Upper lobe of left lung (tissue), 6 donors: ENCODE results near the gene ATP5PO. TPM values are rescaled to one million over a fixed set of nuclear protein-coding genes. Genes with fewer than 3 reads are reported as not detected.

Experiments used
- ATAC-seq, 2 donors: fragments of 200-7000 bp; cut with Tn5 transposase; one replicate each; pipeline ENCODE4 v1.9.1; 2022; ENCODE audit warnings: mild to moderate bottlenecking in 2 of 2, moderate library complexity in 2 of 2; ENCODE audit not compliant: low FRiP score in 2 of 2
- DNase-seq, 2 donors: peaks; one replicate each; pipeline ENCODE4 v3.0.0-alpha.2; 2019 to 2020
- H3K27ac ChIP-seq, 4 donors: fragments of 200-600 bp; sonication (generic); one replicate each; pipeline ENCODE4 v1.5.1; 2016 to 2019
- H3K27me3 ChIP-seq, 4 donors: fragments of 200-600 bp; sonication (generic); one replicate each; pipeline ENCODE4 v1.5.1; 2017 to 2019
- H3K36me3 ChIP-seq, 4 donors: fragments of 200-600 bp; sonication (generic); one replicate each; pipeline ENCODE4 v1.5.1; 2016 to 2019
- H3K4me1 ChIP-seq, 4 donors: fragments of 200-600 bp; sonication (generic); one replicate each; pipeline ENCODE4 v1.5.1; 2018 to 2019
- H3K4me3 ChIP-seq, 4 donors: fragments of 200-600 bp; sonication (generic); one replicate each; pipeline ENCODE4 v1.5.1; 2017 to 2019; ENCODE audit warnings: mild to moderate bottlenecking in 2 of 4, moderate library complexity in 1 of 4
- H3K9me3 ChIP-seq, 4 donors: fragments of 200-600 bp; sonication (generic); one replicate each; pipeline ENCODE4 v1.5.1; 2018 to 2019
- EP300 ChIP-seq, 4 donors: sonication (generic); formaldehyde crosslinking; IDR thresholded peaks; one replicate each; pipeline ENCODE4 v1.5.1; 2017; ENCODE audit warnings: antibody characterized with exemption in 4 of 4, control low read depth in 2 of 4
- POLR2A ChIP-seq, 4 donors: fragments of 450-650 bp; IDR thresholded peaks; one replicate each; pipeline ENCODE4 v1.5.1; 2016 to 2017; ENCODE audit warnings: antibody characterized with exemption in 4 of 4, mild to moderate bottlenecking in 2 of 4
- POLR2AphosphoS5 ChIP-seq, 2 donors: sonication (generic); formaldehyde crosslinking; IDR thresholded peaks; one replicate each; pipeline ENCODE4 v1.5.1; 2017; ENCODE audit warnings: antibody characterized with exemption in 2 of 2
- WGBS, 2 donors: methylation state at CpG; one replicate each; pipeline ENCODE4 v1.1.5; 2017 to 2018; 5-methylcytosine and 5-hydroxymethylcytosine counted together
- total RNA-seq, 6 donors: library from RNA; depleted of rRNA in 4 of 6; stranded (reverse); fragments of >200 nt in 4 of 6; gene quantifications; one replicate each; pipeline versions ENCODE4 v1.1.0 to v1.2.1, GENCODE V29; 2016 to 2021
- TF ChIP-seq, protein P1 (sequence below), 6 experiments: fragments of 450-650 bp in 4 of 6; fragments of 200-600 bp in 2 of 6; sonication (generic) in 2 of 6; IDR thresholded peaks; one replicate each; pipeline ENCODE4 v1.5.1; 2016 to 2019; ENCODE audit warnings: antibody characterized with exemption in 6 of 6
- donor health status: DM: no; HTN: no; CAD: no; lungs with moderate emphysema.
- donor health status: DM: no; HTN: yes; CAD: no; lungs with severe emphysema.

ATP5PO gene
- total RNA-seq, 6 donors from 2014 or later, result 37.7 to 131 (median 102) TPM

DNA sequence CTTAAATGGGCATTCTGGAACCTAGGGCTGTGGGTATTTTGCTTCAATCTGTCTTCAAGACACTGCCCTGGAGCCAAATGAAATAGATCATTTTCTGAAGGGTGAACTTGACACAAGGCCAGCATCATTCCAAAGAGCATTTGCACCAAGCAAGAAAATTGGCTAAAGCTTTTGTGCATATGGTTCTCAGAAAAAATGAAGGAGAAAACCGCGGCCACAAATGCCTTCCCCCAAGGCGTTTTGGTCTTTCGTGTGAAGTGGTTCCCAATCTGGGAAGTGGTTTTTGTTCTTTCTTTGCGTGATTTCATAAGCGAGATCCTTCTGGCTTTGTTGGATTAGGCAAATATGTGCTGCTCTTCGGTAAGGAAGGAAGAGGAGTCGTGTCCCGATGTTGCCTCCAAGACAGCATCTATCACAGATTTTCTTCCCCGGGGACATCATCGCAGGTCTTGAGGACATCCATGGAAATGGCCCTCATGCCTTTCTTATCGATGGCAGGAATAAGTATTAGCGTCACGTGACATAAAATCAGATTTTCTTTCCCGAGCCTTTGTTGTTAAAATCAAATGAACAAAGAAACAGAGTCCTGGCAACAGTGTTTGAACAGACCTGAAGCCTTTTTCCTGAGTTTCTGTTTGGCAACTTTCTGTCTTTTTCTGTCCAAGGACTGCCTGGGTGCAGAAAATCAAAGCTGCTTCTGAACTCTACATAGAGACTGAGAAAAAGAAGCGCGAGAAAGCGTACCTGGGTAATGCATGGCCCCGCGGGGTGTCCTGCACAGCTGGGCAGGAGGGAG lies 31.0 kb downstream of the ATP5PO start:
- WGBS, 2 donors, result 79% methylated on average over 20 of the region's 20 CpGs
- Histone ChIP-seq H3K9me3 (no peaks in the 10 kb centered on the region), H3K27ac (no peak overlapping the region), H3K4me1 (no peaks in the 10 kb centered on the region), H3K27me3 (no peaks in the 10 kb centered on the region), H3K4me3 (no peak overlapping the region), H3K36me3 (no peaks in the 10 kb centered on the region)
- DNase-seq (no peak), ATAC-seq (peak in 1 of 2 donors; percentile 39)
- TF ChIP-seq, protein P1, sequence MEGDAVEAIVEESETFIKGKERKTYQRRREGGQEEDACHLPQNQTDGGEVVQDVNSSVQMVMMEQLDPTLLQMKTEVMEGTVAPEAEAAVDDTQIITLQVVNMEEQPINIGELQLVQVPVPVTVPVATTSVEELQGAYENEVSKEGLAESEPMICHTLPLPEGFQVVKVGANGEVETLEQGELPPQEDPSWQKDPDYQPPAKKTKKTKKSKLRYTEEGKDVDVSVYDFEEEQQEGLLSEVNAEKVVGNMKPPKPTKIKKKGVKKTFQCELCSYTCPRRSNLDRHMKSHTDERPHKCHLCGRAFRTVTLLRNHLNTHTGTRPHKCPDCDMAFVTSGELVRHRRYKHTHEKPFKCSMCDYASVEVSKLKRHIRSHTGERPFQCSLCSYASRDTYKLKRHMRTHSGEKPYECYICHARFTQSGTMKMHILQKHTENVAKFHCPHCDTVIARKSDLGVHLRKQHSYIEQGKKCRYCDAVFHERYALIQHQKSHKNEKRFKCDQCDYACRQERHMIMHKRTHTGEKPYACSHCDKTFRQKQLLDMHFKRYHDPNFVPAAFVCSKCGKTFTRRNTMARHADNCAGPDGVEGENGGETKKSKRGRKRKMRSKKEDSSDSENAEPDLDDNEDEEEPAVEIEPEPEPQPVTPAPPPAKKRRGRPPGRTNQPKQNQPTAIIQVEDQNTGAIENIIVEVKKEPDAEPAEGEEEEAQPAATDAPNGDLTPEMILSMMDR (IDR thresholded peaks at IDR 0.05), result no peak
- TF ChIP-seq POLR2AphosphoS5 (IDR thresholded peaks at IDR 0.05), result no peak
- no peak for TF ChIP-seq EP300 (IDR thresholded peaks at IDR 0.05)
- TF ChIP-seq POLR2A (IDR thresholded peaks at IDR 0.05), result no peak

DNA sequence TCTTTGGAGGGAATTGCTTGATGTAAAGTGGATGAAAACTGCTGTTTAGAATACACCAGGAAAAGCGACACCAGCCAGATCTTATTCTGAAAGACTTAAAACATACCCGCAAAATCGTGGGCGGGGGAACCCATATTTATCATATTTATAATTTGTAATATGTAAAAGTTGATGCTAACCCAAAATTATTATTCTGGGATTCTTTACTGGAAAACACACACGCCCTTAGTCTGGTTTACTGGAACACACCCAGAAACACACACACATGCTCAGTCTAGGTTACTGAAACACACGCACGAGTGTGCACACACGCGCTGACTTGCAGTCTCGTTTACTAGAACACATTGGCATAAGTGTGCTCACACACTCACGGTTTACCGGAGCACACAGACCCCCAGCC lies 32.5 kb downstream of the ATP5PO start:
- Histone ChIP-seq H3K27me3 (no peaks in the 10 kb centered on the region), H3K4me1 (no peaks in the 10 kb centered on the region), H3K27ac (no peak overlapping the region), H3K36me3 (no peaks in the 10 kb centered on the region), H3K4me3 (no peak overlapping the region), H3K9me3 (no peaks in the 10 kb centered on the region)
- DNase-seq, result no peak
- no peak for ATAC-seq
- TF ChIP-seq EP300 (IDR thresholded peaks at IDR 0.05), result no peak
- TF ChIP-seq POLR2AphosphoS5 (IDR thresholded peaks at IDR 0.05), result no peak
- TF ChIP-seq, protein P1 (IDR thresholded peaks at IDR 0.05), result no peak
- TF ChIP-seq POLR2A (IDR thresholded peaks at IDR 0.05), result no peak
- WGBS, 2 donors, result 91 to 92% methylated on average over 12 of the region's 12 CpGs

DNA sequence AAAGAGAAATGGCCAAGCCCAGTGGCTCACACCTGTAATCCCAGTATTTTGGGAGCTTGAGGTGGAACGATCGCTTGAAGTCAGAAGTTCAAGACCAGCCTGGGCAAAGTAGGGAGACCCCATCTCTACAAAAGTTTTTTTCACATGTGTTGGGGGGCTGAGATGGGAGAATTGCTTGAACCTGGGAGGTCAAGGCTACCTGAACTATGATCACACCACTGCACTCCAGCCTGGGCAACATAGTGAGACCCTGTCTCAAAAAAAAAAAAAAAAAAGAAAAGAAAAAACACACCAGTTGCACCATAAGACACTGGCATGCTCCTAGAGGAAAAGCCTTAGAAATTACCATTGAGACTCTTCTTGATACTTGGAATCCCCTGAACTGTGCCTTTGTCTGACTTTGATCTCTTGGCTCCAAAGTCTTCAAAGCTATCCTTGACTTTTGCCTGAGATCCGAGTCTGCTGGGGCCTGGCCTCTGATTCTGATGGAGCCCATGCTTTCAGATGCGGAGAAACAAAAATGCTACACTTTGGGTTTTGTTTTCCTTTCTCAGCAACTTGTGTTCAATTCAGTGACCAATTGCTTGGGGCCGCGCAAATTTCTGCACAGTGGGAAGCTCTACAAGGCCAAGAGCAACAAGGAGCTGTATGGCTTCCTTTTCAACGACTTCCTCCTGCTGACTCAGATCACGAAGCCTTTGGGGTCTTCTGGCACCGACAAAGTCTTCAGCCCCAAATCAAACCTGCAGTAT lies 33.7 kb downstream of the ATP5PO start:
- Histone ChIP-seq H3K36me3 (no peaks in the 10 kb centered on the region), H3K4me1 (no peaks in the 10 kb centered on the region), H3K27ac (no peak overlapping the region), H3K9me3 (no peaks in the 10 kb centered on the region), H3K4me3 (no peak overlapping the region), H3K27me3 (no peaks in the 10 kb centered on the region)
- DNase-seq (no peak), ATAC-seq (no peak)
- WGBS, 2 donors, result 78 to 85% methylated on average over 9 of the region's 9 CpGs
- TF ChIP-seq POLR2A (IDR thresholded peaks at IDR 0.05), result no peak
- TF ChIP-seq POLR2AphosphoS5 (IDR thresholded peaks at IDR 0.05), result no peak
- TF ChIP-seq, protein P1 (IDR thresholded peaks at IDR 0.05), result no peak
- TF ChIP-seq EP300 (IDR thresholded peaks at IDR 0.05), result no peak

DNA sequence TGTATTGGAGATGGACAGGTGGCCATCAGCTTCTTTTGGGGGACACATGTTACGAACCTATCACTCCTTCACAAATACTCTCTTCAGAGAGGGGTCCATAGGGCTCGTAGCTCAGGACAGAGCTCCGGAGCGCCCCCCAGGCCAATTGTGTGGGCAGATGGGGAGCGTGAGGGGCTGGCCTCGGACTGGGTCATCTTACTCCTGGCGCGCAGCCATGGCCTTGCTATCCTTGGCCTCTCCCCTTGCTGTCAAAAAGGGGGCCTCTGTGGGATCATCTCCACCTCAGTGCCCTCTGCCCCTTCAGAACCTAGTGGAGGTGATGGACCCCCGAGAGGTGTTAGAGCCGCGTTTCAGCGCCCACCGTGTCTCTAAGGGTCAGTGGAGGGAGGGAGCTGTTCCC lies 35.0 kb downstream of the ATP5PO start:
- DNase-seq, result no peak
- no peak for TF ChIP-seq POLR2A (IDR thresholded peaks at IDR 0.05)
- TF ChIP-seq POLR2AphosphoS5 (IDR thresholded peaks at IDR 0.05), result no peak
- TF ChIP-seq, protein P1 (IDR thresholded peaks at IDR 0.05), result no peak
- TF ChIP-seq EP300 (IDR thresholded peaks at IDR 0.05), result no peak
- no peaks in the 10 kb centered on the region for H3K36me3 ChIP-seq

More for the DNA sequence above, 35.0 kb downstream of the ATP5PO start:
- Histone ChIP-seq H3K4me3 (no peak overlapping the region), H3K27me3 (no peaks in the 10 kb centered on the region), H3K27ac (no peak overlapping the region), H3K4me1 (no peaks in the 10 kb centered on the region), H3K9me3 (no peaks in the 10 kb centered on the region)
- ATAC-seq, result no peak
- 89 to 90% methylated on average over 8 to 13 of the region's 13 CpGs for WGBS, 2 donors
